Stimulated activated CD8-positive, alpha-beta memory T cell treated with anti-CD3 and anti-CD28 coated beads, Interleukin-15, amount 100 ng/mL, for 1 hour (primary cell): ENCODE data around the gene DOCK3.
"Not testable (repeated sequence)": the region's sequence is repeated elsewhere in the genome, so short reads cannot be mapped to it uniquely, and the experiment has no call there.

ENCODE experiments used
- DNase-seq: peaks from one replicate; pipeline ENCODE4 v3.0.0-alpha.2; 2020; ENCODE audit warnings: low read depth

DOCK3 gene

GRCh38 chr3:50805321-50805720, 130.6 kb downstream of the DOCK3 start:
- DNase-seq = no peak

GRCh38 chr3:50806031-50806430, 131.3 kb downstream of the DOCK3 start:
- DNase-seq = no peak

- DNase-seq = no peak
Observed at GRCh38 chr3:50806806-50807205, 132.1 kb downstream of the DOCK3 start.

GRCh38 chr3:50807266-50807665, 132.5 kb downstream of the DOCK3 start:
- DNase-seq = no peak

- DNase-seq = no peak
Observed at GRCh38 chr3:50811893-50812292, 137.2 kb downstream of the DOCK3 start.

GRCh38 chr3:50815844-50816243, 141.1 kb downstream of the DOCK3 start:
- no peak for DNase-seq

GRCh38 chr3:50816894-50817293, 142.2 kb downstream of the DOCK3 start:
- DNase-seq = no peak

- DNase-seq = no peak
Observed at GRCh38 chr3:50817756-50818529, 143.2 kb downstream of the DOCK3 start.

GRCh38 chr3:50819882-50820281, 145.2 kb downstream of the DOCK3 start:
- DNase-seq = no peak

GRCh38 chr3:50825841-50826240, 151.1 kb downstream of the DOCK3 start:
- no peak for DNase-seq

- DNase-seq = no peak
Observed at GRCh38 chr3:50830451-50830850, 155.7 kb downstream of the DOCK3 start.

- not testable (repeated sequence) for DNase-seq
Observed at GRCh38 chr3:50831009-50831408, 156.3 kb downstream of the DOCK3 start.

- DNase-seq = no peak
Observed at GRCh38 chr3:50840983-50841489, 166.3 kb downstream of the DOCK3 start.

GRCh38 chr3:50848308-50848707, 173.6 kb downstream of the DOCK3 start:
- no peak for DNase-seq

GRCh38 chr3:50850639-50851511, 176.1 kb downstream of the DOCK3 start:
- DNase-seq = no peak

- no peak for DNase-seq
Observed at GRCh38 chr3:50853936-50854335, 179.2 kb downstream of the DOCK3 start.

GRCh38 chr3:50862221-50862620, 187.5 kb downstream of the DOCK3 start:
- DNase-seq = no peak

- no peak for DNase-seq
Observed at GRCh38 chr3:50873376-50874157, 198.8 kb downstream of the DOCK3 start.

GRCh38 chr3:50874876-50875275, 200.1 kb downstream of the DOCK3 start:
- not testable (repeated sequence) for DNase-seq

- DNase-seq = no peak
Observed at GRCh38 chr3:50876947-50877346, 202.2 kb downstream of the DOCK3 start.

GRCh38 chr3:50882733-50883132, 208.0 kb downstream of the DOCK3 start:
- DNase-seq = not testable (repeated sequence)

GRCh38 chr3:50883755-50884154, 209.0 kb downstream of the DOCK3 start:
- no peak for DNase-seq
